GM12878 (cell line): Measurements from ENCODE around the gene TOX4. TPM values are rescaled to one million over a fixed set of nuclear protein-coding genes. Genes with fewer than 3 reads are reported as not detected.

Experiments used
- ATAC-seq: fragments of 200-7000 bp; cut with Tn5 transposase; 3 replicates; pipeline ENCODE4 v1.9.1; 2020; ENCODE audit warnings: mild to moderate bottlenecking, moderate library complexity
- BruUV-seq: library from RNA; stranded (reverse); fragments of 400-500 nt; replicated peaks from 2 replicates; lab custom pipeline; 2021; lab: Mats Ljungman, UMichigan
- CTCF ChIA-PET: fragments of 300-600 bp; sonication (Branson Sonifier 250); formaldehyde crosslinking; extraction: SDS; loops from one replicate; lab custom pipeline; 2021; ENCODE audit warnings: inconsistent platforms; lab: Yijun Ruan, JAX
- POLR2A ChIA-PET: fragments of 350-600 bp; formaldehyde crosslinking; extraction: SDS; loops from one replicate; lab custom pipeline; 2021; ENCODE audit warnings: inconsistent platforms; lab: Charles Lee
- RAD21 ChIA-PET: fragments of 300-600 bp; sonication (Branson Sonifier 250); formaldehyde crosslinking; loops from one replicate; lab custom pipeline; 2023; ENCODE audit warnings: antibody characterized with exemption; ENCODE audit not compliant: unreplicated experiment; lab: Charles Lee
- SMC1A ChIA-PET: fragments of 300-600 bp; sonication (Branson Sonifier 250); formaldehyde crosslinking; loops from one replicate; lab custom pipeline; 2023; ENCODE audit not compliant: unreplicated experiment, uncharacterized antibody; lab: Charles Lee
- DNase-seq: peaks from one replicate; pipeline ENCODE4 v3.0.0-alpha.2; 2011; ENCODE audit warnings: low read depth, low spot score
- FAIRE-seq: peaks from 3 replicates; lab custom pipeline; 2011; peaks lifted over from hg19 to GRCh38; lab: Jason Lieb, UNC
- H2AFZ ChIP-seq: 2 replicates; pipeline ENCODE4 v1.6.0; 2011; ENCODE audit warnings: low read depth, low read length, control low read depth; ENCODE audit not compliant: control insufficient read depth
- H3K27ac ChIP-seq: 2 replicates; pipeline ENCODE4 v1.5.1; 2011; ENCODE audit warnings: control low read depth; ENCODE audit not compliant: control insufficient read depth, insufficient read depth
- H3K27me3 ChIP-seq, 2 experiments: replicated peaks in 1 of 2; 2 replicates each; pipeline versions ENCODE4 v1.6.0 to v1.6.1; 2011; ENCODE audit warnings: low read length in 1 of 2; ENCODE audit not compliant: control insufficient read depth in 2 of 2, insufficient read depth in 2 of 2
- H3K36me3 ChIP-seq, 2 experiments: 2 replicates each; pipeline ENCODE4 v1.5.1; 2011; ENCODE audit warnings: low read length in 1 of 2; ENCODE audit not compliant: control insufficient read depth in 2 of 2, insufficient read depth in 2 of 2
- H3K4me1 ChIP-seq: 2 replicates; pipeline ENCODE4 v1.6.1; 2011; ENCODE audit warnings: mild to moderate bottlenecking, low read length, moderate library complexity, mixed read lengths; ENCODE audit not compliant: control insufficient read depth, insufficient read depth
- H3K4me2 ChIP-seq: 2 replicates; pipeline ENCODE4 v1.6.0; 2011; ENCODE audit warnings: control low read depth; ENCODE audit not compliant: control insufficient read depth, insufficient read depth
- H3K4me3 ChIP-seq: fragments of 200-600 bp; sonication (generic); 2 replicates; pipeline ENCODE4 v1.5.1; 2016
- H3K79me2 ChIP-seq: 2 replicates; pipeline ENCODE4 v1.6.0; 2011; ENCODE audit warnings: low read length; ENCODE audit not compliant: control insufficient read depth, insufficient read depth
- H3K9ac ChIP-seq: 2 replicates; pipeline ENCODE4 v1.8.0; 2011; ENCODE audit warnings: low read length, control low read depth, mixed read lengths; ENCODE audit not compliant: control insufficient read depth, insufficient read depth
- H3K9me3 ChIP-seq: replicated peaks from 3 replicates; pipeline ENCODE4 v1.5.1; 2011; ENCODE audit warnings: mild to moderate bottlenecking, low read length; ENCODE audit not compliant: control insufficient read depth, insufficient read depth
- H4K20me1 ChIP-seq: 2 replicates; pipeline ENCODE4 v1.6.0; 2011; ENCODE audit not compliant: control insufficient read depth, insufficient read depth
- CBFB ChIP-seq: IDR thresholded peaks from 2 replicates; pipeline ENCODE4 v1.6.1; 2016; ENCODE audit warnings: antibody characterized with exemption, low read depth
- GABPA ChIP-seq: IDR thresholded peaks from 2 replicates; pipeline ENCODE4 v1.6.1; 2014; ENCODE audit warnings: antibody characterized with exemption, low read depth, mild to moderate bottlenecking, inconsistent platforms
- IRF4 ChIP-seq: IDR thresholded peaks from 2 replicates; pipeline ENCODE4 v1.6.1; 2011; ENCODE audit warnings: low read depth, low read length
- JUND ChIP-seq: IDR thresholded peaks from 2 replicates; pipeline ENCODE4 v1.6.1; 2012; ENCODE audit warnings: low read depth, mild to moderate bottlenecking, low read length, improper control_type of control experiment, moderate library complexity
- MEF2B ChIP-seq: fragments of 450-650 bp; IDR thresholded peaks from 2 replicates; pipeline ENCODE4 v1.6.1; 2018; ENCODE audit warnings: mild to moderate bottlenecking, moderate library complexity; ENCODE audit not compliant: partially characterized antibody, poor library complexity, severe bottlenecking
- MYC ChIP-seq: IDR thresholded peaks from 2 replicates; pipeline ENCODE4 v1.6.1; 2011; ENCODE audit warnings: mild to moderate bottlenecking, low read length, moderate library complexity, inconsistent platforms; ENCODE audit not compliant: insufficient read depth, insufficient replicate concordance, insufficient read length, severe bottlenecking
- NFXL1 ChIP-seq: fragments of 450-650 bp; IDR thresholded peaks from 2 replicates; pipeline ENCODE4 v1.6.1; 2017; ENCODE audit warnings: antibody characterized with exemption, mild to moderate bottlenecking, borderline replicate concordance
- NKRF ChIP-seq: fragments of 450-650 bp; conservative IDR thresholded peaks from 2 replicates; pipeline ENCODE4 v1.6.1; 2017; ENCODE audit warnings: mild to moderate bottlenecking, moderate library complexity
- POU2F2 ChIP-seq: IDR thresholded peaks from 3 replicates; pipeline ENCODE4 v1.6.1; 2011; ENCODE audit warnings: low read depth, mild to moderate bottlenecking, low read length, borderline replicate concordance
- SMAD1 ChIP-seq: fragments of 450-650 bp; IDR thresholded peaks from 2 replicates; pipeline ENCODE4 v1.6.1; 2018; ENCODE audit warnings: mild to moderate bottlenecking, low read depth; ENCODE audit not compliant: partially characterized antibody
- SMAD5 ChIP-seq: IDR thresholded peaks from 2 replicates; pipeline ENCODE4 v1.6.1; 2016; ENCODE audit warnings: antibody characterized with exemption, low read depth
- ZNF687 ChIP-seq: fragments of 450-650 bp; IDR thresholded peaks from 2 replicates; pipeline ENCODE4 v1.6.1; 2017; ENCODE audit warnings: mild to moderate bottlenecking, moderate library complexity
- WGBS: methylation state at CpG from one replicate; pipeline ENCODE4 v1.1.6; 2016; ENCODE audit warnings: low lambda C conversion rate; ENCODE audit not compliant: insufficient replicate concordance, insufficient coverage; ENCODE audit errors: missing lambda C conversion rate; 5-methylcytosine and 5-hydroxymethylcytosine counted together
- in situ Hi-C: fragments of 300-500 bp; cut with MboI; formaldehyde crosslinking; loops from 9 replicates; pipeline ENCODE4 v1.14.3; 2018; ENCODE audit warnings: mixed read lengths
- intact Hi-C: fragments of 100-400 bp; cut with micrococcal nuclease; formaldehyde crosslinking; loops from one replicate; pipeline ENCODE4 v1.14.2; 2022; ENCODE audit not compliant: unreplicated experiment
- polyA plus RNA-seq, 11 experiments: library from polyadenylated mRNA; depleted of rRNA in 4 of 11; unstranded in 6 of 11; stranded (reverse) in 5 of 11; fragments of >200 nt; fragmentation: Nextera tagmentation in 4 of 11; fragmentation: Illumina TruSeq in 1 of 11; extraction: Ambion mirVana in 4 of 11; extraction: Trizol in 1 of 11; gene quantifications; 1 replicate in 1 of 11; 2 replicates in 10 of 11; pipeline versions ENCODE4 v1.2.1 to v1.2.3, GENCODE V29; 2011 to 2016; ENCODE audit warnings: inconsistent platforms in 2 of 11, missing spikeins in 2 of 11, low read depth in 1 of 11
- total RNA-seq, 4 experiments: library from RNA; depleted of rRNA in 3 of 4; stranded (reverse); fragments of >200 nt in 3 of 4; fragmentation: Illumina TruSeq in 1 of 4; extraction: Trizol in 1 of 4; gene quantifications; 2 replicates each; pipeline versions ENCODE4 v1.2.1 to v1.2.3, GENCODE V29; 2013 to 2021

Gene TOX4
- total and polyA plus RNA-seq, 10 of the 15 experiments (the other 5 are each of a cell fraction or from before 2014, with no cell fraction given), result 18.4 to 113 (median 55.2) TPM

- BruUV-seq, result TSS peak; percentile 85
- Histone ChIP-seq H2AFZ (peak overlapping the region; percentile 84), H3K4me1 (peaks cover 2% of the 10 kb centered on the region; the same call in 1 of the 2 replicates), H4K20me1 (no peaks in the 10 kb centered on the region), H3K27ac (peak overlapping the region; percentile 79), H3K36me3 (no peaks in the 10 kb centered on the region; a peak in 1 of 4 replicates), H3K9ac (peak overlapping the region; percentile 93), H3K27me3 (no peaks in the 10 kb centered on the region), H3K4me3 (peak overlapping the region; percentile 78), H3K9me3 (no peaks in the 10 kb centered on the region), H3K79me2 (peaks cover 67% of the 10 kb centered on the region), H3K4me2 (peak overlapping the region; percentile 95)
- POLR2A ChIA-PET, result interaction anchor here (0.5 to 4.2 kb wide), 15 partner anchors 9 to 360 kb away, joined by 3 to 82 read pairs (median 5); partner anchors contain the start of genes CHD8, METTL3, RAB2B and SALL2
- 6% methylated on average over 33 of the region's 33 CpGs for WGBS
- ATAC-seq, result peak; percentile 99
- peak; percentile 94 for DNase-seq
- FAIRE-seq, result peak; percentile 95
- in situ Hi-C loops, result no loop called here
- RAD21 ChIA-PET, result interaction anchor here (0.7 to 3.0 kb wide), 11 partner anchors 10 to 214 kb away, joined by 3 to 46 read pairs (median 5); partner anchors contain the start of genes CHD8 and SALL2
- SMC1A ChIA-PET, result interaction anchor here (0.7 to 2.8 kb wide), 16 partner anchors 8 to 74 kb away, joined by 3 to 23 read pairs (median 4); partner anchors contain the start of genes CHD8, METTL3 and SUPT16H
- CTCF ChIA-PET, result interaction anchor here (0.5 to 4.4 kb wide), 14 partner anchors 8 to 1620 kb away, joined by 3 to 38 read pairs (median 3); partner anchors contain the start of genes CHD8 and METTL3
- intact Hi-C loops, result loop anchor here (1.0 to 5.0 kb wide), 3 partner anchors 19 to 50 kb away; partner anchors contain the start of genes CHD8 and RAB2B
- TF ChIP-seq MYC, result no peak
- no peak for TF ChIP-seq MEF2B
- no peak for TF ChIP-seq SMAD1
- TF ChIP-seq IRF4, result 0 out of 2 replicates have a peak, but pooled peaks have one; percentile 45
- TF ChIP-seq POU2F2, result peak; percentile 91
- no peak for TF ChIP-seq NFXL1
- TF ChIP-seq SMAD5, result no peak
- TF ChIP-seq ZNF687, result peak; percentile 68
- TF ChIP-seq CBFB, result peak; percentile 43; the same call in 1 of the 2 replicates
- 0 out of 2 replicates have a peak, but pooled peaks have one; percentile 67 for TF ChIP-seq GABPA
- no peak for TF ChIP-seq NKRF
- no peak for TF ChIP-seq JUND
These were observed 39.7 kb upstream of the TOX4 start for GRCh38 chr14:21437063-21437901.
